Measurements from ENCODE around the gene LSG1.
"Not testable (repeated sequence)": the region's sequence is repeated elsewhere in the genome, so short reads cannot be mapped to it uniquely, and the experiment has no call there.

The LSG1 gene

DNA sequence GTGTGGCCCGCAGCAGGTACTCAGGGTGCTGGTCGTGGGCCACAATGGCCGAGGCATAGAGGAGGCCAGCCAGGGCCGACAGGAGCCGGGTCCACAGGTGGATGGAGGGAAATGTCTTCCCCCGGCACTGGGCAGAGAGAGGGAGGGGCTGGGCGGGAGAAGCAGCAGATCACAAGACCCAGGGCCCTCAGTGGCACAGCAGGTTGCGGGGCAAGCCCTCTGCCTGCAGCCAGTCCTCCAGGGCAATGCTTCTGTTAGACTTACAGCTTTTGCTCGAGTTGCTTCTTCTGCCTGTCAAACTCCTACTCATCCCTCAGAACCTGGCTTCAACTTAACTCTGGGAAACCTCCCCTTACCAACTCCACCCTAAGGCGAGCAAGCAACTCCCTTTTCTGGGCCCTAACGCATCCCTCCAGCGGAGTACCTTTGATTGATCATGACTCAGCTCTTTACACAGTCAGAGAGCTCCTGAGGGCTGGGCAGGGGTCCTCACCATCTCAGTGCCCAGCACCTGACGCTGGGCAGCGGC is 54.8 kb downstream of the LSG1 start:
- no peak for DNase-seq

DNA sequence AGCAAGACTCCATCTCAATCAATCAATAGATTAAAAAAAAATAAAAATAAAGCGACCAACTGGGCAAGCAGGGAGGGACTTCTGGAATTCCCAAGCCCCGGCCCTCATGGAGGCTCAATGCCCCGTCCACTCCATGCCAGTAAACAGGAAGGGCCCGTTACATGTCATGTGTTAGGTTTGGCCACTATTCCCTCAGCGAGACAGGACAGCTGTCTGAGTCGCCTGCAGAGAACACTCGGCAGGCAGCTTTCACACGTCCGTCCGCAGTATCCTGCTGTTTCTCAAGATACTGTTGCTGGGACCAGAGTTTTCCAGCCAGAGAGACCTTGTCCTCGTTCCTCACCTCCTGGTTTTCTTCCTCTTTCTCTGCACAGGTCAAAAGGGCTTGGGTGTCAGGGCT is 56.8 kb downstream of the LSG1 start:
- DNase-seq: no peak

DNA sequence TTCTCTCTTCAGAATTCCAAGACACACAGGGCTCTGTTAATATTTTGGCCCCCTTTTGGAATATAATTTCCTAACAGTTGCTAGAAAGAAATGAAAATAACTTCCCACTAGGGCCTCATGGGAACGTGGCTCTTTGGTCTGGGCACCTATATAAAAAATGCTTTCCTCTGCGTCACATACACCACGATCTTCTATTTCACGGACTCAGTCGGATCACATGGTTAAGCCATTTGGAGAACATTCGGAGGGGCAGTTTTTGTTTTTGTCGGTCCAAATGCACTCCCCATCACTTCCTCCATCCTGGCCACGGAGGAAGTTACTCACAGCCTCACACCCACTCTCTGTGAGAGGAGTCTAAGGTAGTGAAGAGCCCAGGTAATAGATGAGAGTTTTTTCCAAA is 59.8 kb downstream of the LSG1 start:
- no peak for DNase-seq

DNA sequence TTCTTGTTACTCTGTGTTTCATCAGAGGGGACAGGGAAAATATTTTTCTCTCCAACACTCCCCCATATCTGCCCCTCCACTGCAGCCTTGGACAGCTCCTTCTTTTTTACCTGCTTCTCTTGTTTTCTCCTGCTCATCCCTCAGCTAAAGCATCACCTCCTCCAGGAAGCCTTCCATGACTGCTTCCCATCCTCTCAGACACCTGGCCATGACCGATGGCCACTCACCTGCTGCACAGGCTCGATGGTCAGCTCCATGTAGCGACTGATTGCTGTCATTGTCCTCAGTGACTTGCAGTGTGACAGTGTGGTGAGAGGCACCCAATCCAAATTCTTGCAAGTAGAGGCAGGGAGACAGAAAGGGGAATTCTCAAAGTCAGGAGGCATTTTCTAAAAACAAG is 61.3 kb downstream of the LSG1 start:
- DNase-seq: no peak

DNA sequence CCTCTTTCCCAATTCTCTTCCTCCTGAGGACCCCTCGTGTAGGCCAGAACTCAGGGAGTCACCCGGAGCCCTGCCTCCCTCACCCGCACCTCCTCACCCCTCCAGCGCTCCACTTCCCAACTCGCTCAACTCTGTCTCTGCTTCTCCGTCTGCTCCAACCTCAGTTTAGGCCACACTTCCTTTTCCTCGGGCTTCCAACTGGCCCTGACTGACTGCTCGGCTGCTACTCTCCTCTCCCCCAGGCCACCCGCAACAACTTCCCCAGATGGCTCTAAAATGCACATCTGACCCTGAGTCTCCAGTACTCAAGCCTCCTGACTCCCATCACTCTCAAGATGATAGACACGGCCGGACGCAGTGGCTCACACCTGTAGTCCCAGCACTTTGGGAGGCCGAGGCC is 62.4 kb downstream of the LSG1 start:
- no peak for DNase-seq

DNA sequence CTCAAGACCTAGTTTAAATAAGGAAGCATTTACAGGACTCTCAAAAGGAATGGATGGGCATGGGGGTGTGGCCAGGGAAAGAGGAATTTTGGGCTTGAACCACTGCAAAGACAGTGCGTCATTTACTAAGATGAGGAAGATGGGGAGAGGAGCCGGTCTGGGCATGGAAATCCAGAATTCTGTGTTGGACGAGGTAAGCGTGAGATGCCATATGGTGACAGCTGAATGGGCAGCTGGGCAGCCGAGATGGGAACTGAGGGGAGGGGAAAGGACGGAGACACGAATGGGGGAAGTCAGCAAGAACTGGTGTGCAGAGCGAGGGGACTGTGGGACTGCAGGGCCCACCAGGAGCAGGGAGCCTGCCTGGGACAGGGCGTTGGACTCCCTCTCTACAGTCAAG is 63.0 kb downstream of the LSG1 start:
- DNase-seq: no peak

DNA sequence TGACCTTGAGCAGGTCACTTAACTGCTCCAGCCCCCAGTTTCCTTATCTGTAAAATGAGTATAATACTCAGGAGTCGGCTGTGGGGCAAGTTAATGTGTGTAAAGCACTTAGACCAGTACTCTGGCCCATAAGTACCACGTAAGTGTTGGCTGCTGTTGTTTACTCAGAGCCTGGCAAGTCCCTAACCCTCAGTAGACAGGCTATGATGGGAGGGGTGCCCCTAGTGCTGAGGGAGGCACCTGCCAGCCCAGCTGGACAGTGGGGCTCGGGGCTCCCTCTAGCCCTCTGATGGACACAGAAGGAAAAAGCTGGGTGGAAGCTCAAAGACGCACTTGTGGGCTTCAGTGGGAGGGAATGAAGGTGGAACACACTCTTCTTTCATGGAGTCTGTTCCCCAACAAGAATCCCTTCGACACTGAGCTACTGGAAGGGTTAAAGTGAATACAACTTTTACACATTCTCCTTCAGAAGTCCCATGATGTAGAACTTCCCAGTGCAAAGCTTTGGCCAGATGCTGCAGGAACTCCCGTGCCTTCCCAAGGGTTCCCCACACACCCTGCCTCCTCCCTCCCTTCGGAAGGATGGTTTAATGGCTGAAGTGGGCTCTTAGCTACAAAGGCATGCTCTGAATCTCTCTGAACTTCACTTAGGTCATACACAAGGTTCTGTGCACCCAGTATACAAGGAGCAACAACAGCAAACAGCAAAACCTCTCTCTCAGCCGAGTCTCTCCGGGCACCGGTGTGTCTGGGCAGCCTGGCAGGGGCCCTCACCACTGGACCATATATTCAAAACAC is 64.2 kb downstream of the LSG1 start:
- no peak for DNase-seq

DNA sequence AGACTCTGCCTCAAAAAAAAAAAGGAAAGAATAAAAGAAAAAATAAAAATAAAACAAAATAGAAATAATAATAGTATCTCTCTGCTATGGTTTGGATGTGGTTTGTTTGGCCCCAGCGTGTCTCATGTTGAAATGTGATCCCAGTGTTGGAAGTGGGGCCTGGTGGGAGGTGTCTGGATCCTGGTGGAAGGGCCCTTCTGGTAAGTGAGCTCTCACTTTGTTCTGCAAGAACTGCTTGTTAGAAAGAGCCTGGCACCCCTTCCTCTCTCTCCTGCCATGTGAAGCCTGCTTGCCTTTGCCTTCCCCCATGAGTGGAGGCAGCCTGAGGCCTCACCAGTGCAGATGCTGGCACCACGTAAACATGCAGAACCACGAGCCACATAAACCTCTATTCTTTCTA is 65.0 kb downstream of the LSG1 start:
- no peak for DNase-seq

DNA sequence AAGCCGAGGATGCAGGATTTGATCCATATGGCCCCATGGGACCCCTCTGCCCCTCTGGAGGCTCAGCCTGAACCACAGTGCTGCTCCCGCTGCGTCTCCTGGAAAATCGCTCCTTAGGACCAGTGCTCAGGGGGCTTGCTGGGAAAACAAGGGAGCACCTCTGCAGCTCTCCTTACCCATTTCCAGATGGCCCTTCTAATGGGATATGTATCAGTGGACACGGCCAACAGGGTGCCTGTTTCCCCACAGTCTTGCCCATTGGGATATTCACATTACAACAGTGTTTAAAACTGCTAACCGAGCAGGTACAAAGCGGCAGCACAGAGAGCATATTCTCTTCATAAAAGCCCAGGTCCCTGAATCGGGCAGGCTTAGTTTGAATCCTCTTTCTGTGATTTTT is 65.8 kb downstream of the LSG1 start:
- DNase-seq: no peak

DNA sequence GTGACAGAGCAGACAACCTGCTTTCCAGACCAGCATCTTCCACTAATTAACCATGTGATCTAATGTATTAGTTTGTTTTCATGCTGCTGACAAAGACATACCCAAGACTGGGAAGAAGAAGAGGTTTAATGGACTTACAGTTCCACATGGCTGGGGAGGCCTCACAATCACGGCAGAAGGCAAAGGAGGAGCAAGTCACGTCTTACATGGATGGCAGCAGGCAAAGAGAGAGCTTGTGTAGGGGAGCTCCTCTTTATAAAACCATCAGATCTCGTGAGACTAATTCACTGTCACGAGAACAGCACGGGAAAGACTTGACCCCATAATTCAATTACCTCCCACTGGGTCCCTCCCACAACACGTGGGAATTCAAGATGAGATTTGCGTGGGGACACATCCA is 66.7 kb downstream of the LSG1 start:
- DNase-seq: not testable (repeated sequence)

DNA sequence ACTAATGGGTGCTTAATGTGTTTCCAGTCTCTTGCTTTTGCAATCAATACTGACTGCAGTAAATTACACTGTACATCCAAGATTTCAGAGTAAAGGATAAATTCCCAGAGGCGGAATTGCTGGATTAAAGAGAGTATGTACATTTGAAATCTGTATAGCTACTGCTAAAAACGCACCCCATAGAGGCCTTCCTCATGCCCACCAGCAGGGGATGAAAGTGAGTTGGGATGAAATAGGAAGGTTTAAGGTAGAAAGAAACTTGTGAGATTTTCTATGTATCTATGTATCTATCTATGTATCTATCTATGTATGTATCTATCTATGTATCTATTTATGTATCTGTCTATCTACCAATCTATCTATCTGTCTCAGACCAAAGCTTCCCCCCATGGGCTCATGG is 67.2 kb downstream of the LSG1 start:
- DNase-seq: no peak

DNA sequence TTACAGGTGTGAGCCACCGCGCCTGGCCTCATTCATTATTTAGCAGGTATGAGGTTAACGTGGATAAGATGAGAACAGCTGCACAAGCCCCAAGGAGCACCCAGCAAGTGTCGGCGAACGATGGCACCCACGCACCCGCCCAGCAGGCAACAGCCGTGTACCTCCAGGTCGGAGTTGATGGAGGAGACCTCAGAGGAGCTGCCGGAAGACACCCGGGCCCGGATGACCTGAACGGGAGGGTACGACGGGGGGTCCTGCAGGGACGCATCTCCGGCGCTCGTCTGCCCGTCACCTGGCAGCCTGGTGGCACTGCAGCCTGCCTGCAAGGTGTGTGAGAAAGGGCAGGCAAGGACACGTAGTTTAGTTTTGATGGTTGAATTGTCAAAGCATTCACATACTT is 67.9 kb downstream of the LSG1 start:
- DNase-seq: no peak

DNA sequence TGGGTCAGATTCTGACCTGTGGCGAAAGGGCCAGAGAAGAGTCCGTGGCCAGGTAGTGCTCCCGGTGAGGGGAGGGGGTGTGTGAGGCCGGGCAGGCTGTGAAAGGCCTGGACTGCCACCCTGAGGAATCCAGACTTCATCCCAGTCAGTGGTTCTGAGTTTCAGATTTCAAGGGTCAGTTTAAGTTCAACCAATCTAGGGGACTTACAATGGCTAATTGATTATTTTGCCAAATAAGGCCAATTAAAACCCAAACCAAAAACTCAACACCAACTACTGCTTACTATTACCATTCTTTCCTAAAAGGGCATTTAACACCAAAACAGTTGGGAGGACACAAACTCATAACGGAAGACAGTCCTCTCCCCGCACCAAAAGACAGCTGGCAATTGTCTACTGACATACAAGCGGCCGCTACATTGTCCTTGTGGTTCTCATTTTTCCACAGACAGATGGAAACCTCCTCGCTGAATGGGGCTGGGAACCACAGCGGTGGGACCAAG is 69.3 kb downstream of the LSG1 start:
- no peak for DNase-seq

DNA sequence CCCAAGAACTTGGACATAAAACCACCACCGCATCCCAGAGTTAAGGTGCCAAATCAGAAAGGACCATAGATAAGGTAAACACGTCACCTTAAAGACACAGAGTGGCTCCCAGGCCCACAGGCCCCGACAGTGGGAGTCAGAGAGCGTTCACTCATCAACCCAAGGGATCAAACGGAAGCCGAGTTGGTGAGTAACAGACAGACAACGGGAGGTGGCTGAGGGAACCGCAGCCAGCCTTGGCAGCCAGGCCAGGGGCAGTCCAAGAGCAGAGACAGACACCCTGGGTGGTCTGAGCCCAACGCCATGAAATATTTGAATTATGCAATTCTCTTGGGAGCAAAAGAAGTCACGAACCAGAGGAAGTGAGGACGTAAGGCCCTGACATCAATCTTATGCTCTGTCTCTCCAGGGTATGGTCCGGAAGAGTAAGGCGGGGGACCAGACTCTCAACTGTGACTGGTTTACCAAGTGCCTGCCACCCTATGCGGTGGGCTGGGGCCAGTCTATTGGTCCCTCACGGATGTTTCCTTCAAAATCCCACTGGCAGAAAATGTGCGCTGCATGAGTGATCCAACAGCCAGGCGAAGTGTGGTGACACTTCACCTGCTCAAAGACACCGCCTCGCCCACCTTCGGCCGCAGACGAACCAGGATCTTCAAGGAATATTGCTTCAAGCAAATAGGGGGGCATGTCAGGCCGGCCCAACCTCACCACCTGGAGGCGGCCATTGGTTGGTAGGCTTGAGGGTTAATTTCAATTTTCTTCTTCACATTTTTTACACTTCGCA is 73.0 kb downstream of the LSG1 start:
- no peak for DNase-seq

DNA sequence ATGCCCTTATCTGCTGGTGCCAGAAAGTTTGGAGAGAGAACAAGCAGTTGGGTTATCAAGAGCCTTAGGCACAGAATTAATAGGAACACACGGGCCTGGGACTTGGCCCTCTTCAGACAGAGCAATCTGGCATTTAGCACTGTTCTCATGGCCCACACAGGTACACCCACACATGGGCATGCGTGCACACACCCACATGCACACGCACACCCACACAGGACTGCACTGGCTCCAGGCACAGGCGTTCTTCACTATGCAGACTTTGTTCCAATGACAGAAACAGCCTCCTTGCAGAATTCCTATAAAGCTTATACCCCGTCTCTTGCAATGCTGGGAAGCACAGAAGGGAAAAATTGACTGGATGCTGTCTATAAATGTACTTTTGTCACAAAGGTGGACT is 75.1 kb downstream of the LSG1 start:
- DNase-seq: no peak

DNA sequence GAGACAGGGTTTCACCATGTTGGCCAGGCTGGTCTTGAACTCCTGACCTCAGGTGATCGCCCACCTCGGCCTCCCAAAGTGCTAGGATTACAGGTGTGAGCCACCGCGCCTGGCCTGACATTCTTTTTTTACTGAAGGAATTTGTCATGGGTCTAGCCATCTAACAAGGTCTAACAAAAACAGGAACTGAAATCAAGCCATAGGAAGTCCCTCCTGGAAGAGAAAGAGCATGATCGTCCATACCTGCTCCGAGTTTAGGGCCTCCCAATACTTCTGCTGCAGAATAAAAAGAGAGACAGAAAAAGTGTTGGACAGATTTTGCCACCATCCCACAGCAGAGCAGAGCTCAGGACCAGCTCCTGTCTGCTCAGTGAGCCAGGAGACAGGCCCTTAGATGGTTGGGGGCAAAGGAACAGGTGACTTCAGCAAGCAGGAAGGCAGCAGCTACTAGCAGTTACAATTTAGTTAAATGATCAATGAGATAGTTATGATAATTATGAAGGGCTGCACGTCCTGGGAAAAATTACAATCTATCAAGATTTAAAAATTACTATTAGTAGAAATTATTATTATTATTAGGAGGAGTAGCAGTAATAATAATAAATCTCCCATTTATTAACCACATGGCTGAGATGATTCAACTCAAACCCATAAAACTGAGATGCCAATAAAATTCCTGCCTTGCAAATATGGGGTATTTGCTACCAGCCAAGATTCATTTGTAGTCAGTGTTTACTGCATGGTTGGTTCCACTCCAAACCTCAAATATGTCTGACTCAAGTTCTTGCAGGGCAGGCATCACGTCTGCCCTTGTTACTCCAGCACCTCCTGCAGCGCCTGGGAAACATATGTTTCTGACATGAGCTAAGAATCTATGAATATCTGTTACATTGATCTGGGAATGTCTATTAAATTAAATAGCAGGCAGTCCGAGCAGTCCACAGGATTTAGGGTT is 78.9 kb downstream of the LSG1 start:
- DNase-seq: no peak
